Mucosa of descending colon (tissue), 3 donors: ENCODE measurements around the gene THSD7B. TPM values are rescaled to one million over a fixed set of nuclear protein-coding genes. Genes with fewer than 3 reads are reported as not detected.

ENCODE experiments used
- ATAC-seq: fragments of 200-7000 bp; cut with Tn5 transposase; one replicate; pipeline ENCODE4 v1.9.1; 2020; ENCODE audit warnings: mild to moderate bottlenecking, moderate library complexity
- DNase-seq, 3 donors: peaks; one replicate each; pipeline ENCODE4 v3.0.0-alpha.2; 2020
- H3K36me3 ChIP-seq: fragments of 200-600 bp; one replicate; pipeline ENCODE4 v1.8.0; 2021; ENCODE audit warnings: low read depth, mild to moderate bottlenecking
- H3K4me1 ChIP-seq: fragments of 200-600 bp; one replicate; pipeline ENCODE4 v1.8.0; 2021; ENCODE audit warnings: low read depth, mild to moderate bottlenecking
- H3K4me3 ChIP-seq: fragments of 200-600 bp; one replicate; pipeline ENCODE4 v1.8.0; 2021; ENCODE audit warnings: mild to moderate bottlenecking
- H3K9me3 ChIP-seq: fragments of 200-600 bp; one replicate; pipeline ENCODE4 v1.8.0; 2021; ENCODE audit warnings: mild to moderate bottlenecking
- CTCF ChIP-seq: fragments of 200-600 bp; IDR thresholded peaks from one replicate; pipeline ENCODE4 v1.8.0; 2022; ENCODE audit warnings: antibody characterized with exemption, mild to moderate bottlenecking
- intact Hi-C, 2 donors: fragments of 100-400 bp; cut with DNase I in 1 of 2; cut with micrococcal nuclease in 1 of 2; formaldehyde crosslinking; loops; one replicate each; pipeline versions ENCODE4 v1.11.0 to v1.11.1; 2022; cut with DNase I, micrococcal nuclease
- total RNA-seq, 3 donors: library from RNA; stranded (reverse); fragmentation: NEBNext Ultra II Directional in 2 of 3; extraction: Animal tissue kit (Norgen Biotek cat#: 25700) in 2 of 3; gene quantifications; one replicate each; pipeline versions ENCODE4 v1.2.1 to v1.2.4, GENCODE V29; 2021 to 2023
- donor health status: DM: no; HTN: no; CAD: no; lungs with moderate emphysema.
- donor health status: DM: no; HTN: no; CAD: no.
- donor health status: DM: no; HTN: yes; CAD: no.

THSD7B gene
- total RNA-seq, 3 donors from 2014 or later: 0.85 TPM; not detected in 2

GRCh38 chr2:137190411-137191195, 425.3 kb downstream of the THSD7B start:
- H3K36me3 ChIP-seq: no peaks in the 10 kb centered on the region
- TF ChIP-seq CTCF: no peak
- H3K9me3 ChIP-seq: no peaks in the 10 kb centered on the region
- intact Hi-C loops: no loop called here
- no peak for DNase-seq
- H3K4me1 ChIP-seq: no peaks in the 10 kb centered on the region
- ATAC-seq: no peak
- H3K4me3 ChIP-seq: no peak overlapping the region

- H3K36me3 ChIP-seq: no peaks in the 10 kb centered on the region
- no peak for DNase-seq
- intact Hi-C loops: no loop called here
- no peaks in the 10 kb centered on the region for H3K4me1 ChIP-seq
- no peak for TF ChIP-seq CTCF
- H3K9me3 ChIP-seq: no peaks in the 10 kb centered on the region
- ATAC-seq: no peak
- no peak overlapping the region for H3K4me3 ChIP-seq
Measured at GRCh38 chr2:137192366-137193310, 427.3 kb downstream of the THSD7B start.

GRCh38 chr2:137193401-137193800, 428.1 kb downstream of the THSD7B start:
- Histone ChIP-seq H3K9me3 (no peaks in the 10 kb centered on the region), H3K4me1 (no peaks in the 10 kb centered on the region), H3K4me3 (no peak overlapping the region), H3K36me3 (no peaks in the 10 kb centered on the region)
- ATAC-seq (no peak), DNase-seq (no peak)
- TF ChIP-seq CTCF: no peak
- intact Hi-C loops: no loop called here

- no peaks in the 10 kb centered on the region for H3K9me3 ChIP-seq
- DNase-seq (no peak), ATAC-seq (no peak)
- H3K36me3 ChIP-seq: no peaks in the 10 kb centered on the region
- no peak for TF ChIP-seq CTCF
- no peaks in the 10 kb centered on the region for H3K4me1 ChIP-seq
- intact Hi-C loops: no loop called here
- H3K4me3 ChIP-seq: no peak overlapping the region
Measured at GRCh38 chr2:137194111-137194510, 428.8 kb downstream of the THSD7B start.

- H3K36me3 ChIP-seq: no peaks in the 10 kb centered on the region
- intact Hi-C loops: no loop called here
- no peak for TF ChIP-seq CTCF
- no peak for ATAC-seq
- DNase-seq: no peak
- H3K9me3 ChIP-seq: no peaks in the 10 kb centered on the region
- H3K4me1 ChIP-seq: no peaks in the 10 kb centered on the region
- no peak overlapping the region for H3K4me3 ChIP-seq
Measured at GRCh38 chr2:137199751-137200150, 434.4 kb downstream of the THSD7B start.
